ENCODE results near the gene STXBP6.

The STXBP6 gene

DNA sequence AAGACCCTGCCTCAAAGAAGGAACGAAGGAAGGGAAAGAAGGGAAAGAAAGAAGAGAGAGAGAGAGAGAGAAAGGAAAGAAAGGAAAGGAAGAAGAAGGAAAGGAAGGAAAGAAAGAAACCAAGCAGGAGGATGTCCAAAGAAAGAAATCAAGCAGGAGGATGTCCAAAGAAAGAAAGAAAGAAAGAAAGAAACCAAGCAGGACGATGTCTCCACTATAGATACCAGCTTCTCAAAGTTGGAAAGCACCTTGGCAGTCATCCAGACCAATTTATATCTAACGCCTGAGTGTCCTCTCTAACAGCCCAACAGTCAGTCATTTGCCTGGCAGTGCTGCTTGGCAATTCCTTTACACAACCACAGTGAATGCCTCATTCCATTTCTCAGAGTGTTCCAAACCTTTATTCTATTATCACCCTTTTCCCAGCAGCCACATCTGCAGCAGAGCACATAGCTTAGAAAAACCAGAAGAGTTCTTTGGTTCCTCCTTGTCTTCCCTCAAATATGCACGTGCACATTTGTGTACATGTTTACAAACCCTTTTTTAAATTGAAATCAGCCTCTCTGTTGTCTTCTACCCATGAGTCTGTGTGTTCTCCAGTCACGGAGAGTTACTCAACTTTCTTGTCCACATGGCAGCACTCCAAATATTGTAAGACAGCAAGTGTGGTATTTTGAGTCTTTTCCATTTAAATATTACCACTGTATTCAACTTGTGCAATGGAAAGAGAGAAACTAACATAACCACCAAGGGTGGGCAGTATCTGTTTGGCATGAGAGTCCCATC is 138.4 kb downstream of the STXBP6 start:
- DNase-seq: no peak

DNA sequence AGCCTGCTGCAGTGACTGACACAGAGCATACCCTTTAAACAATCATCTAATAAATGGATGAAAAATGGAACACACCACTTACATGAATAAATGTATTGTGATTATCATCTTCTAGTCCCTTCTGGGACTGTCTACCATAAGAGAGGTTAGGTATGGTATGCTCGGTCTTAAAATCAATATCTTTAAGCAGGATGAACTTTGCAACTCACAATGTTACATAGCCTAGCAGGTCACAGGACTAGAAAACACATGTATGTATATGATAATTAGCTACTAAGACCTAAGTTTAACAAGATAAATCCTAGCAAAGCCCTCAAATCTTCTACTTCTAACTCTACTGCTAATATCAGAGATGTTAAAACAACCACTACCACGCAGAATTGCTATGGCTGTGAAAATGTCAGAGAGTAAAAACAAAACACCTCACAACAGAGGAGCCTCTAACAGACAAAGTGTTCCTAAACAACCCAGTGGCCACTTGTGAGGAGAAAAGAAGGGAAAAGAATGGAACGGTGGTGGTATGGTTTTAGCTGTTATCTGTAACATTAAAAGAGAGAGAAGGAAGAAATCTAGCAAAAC is 139.4 kb downstream of the STXBP6 start:
- DNase-seq: no peak

DNA sequence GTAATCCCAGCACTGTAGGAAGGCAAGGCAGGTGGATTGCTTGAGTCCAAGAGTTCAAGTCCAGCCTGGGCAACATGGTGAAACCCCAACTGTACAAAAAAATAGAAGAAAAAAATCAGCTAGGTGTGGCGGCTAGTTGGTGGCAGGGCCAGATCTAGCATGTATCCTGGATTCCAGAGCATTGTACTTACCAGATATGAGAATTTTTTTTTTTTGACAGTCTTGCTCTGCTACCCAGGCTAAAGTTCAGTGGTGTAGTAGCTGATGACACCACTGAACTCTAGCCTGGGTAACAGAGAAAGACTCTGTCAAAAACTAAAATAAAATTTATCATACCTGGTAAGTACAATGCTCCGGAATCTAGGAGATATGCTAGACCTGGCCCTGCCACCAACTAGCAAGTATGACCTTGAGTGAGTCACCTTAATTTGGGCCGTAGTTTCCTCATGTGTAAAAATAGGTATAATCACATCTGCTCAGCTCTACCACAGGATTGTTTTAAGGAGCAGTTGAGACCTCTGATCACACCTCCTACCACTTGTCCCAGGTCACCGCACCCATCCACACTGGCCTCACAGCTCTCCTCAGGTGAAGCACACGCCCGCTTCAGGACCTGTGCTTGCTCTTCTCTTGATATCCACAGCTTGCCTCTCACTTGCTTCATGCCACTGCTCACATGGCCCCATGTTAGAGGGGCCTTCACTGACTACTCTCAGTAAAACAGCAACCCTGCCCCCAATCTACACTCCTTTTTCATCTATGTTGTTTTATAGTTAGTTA is 140.2 kb downstream of the STXBP6 start:
- DNase-seq: no peak

DNA sequence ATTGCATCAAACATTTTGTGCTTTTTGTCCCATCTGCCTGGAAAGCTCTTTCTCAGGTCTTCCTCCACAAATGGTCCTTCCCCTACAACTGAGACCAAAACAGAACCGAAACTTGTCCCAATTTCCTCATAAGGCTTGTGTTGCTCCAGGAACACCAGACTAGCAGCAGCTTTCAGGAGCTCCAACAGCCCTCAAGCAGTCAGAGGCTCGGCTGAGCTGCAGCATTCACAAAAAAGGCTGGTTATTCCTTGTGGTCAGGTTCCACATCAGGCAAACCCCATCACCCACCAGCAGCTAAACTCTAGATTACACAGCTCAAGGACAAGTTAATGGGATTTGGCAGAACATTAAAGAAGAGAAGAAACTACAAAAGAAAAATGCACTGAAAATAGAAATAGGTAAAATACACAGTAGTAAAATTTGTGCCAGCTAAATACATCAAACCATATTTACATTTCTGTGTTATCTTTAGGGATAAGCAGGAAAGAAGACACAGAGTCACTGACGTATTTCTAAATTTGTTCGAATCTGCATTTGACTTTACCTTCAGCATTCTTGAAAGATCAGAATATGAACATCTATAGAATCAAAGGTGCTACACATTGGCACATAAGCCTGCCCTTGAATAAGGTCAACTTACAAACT is 141.2 kb downstream of the STXBP6 start:
- DNase-seq: no peak

DNA sequence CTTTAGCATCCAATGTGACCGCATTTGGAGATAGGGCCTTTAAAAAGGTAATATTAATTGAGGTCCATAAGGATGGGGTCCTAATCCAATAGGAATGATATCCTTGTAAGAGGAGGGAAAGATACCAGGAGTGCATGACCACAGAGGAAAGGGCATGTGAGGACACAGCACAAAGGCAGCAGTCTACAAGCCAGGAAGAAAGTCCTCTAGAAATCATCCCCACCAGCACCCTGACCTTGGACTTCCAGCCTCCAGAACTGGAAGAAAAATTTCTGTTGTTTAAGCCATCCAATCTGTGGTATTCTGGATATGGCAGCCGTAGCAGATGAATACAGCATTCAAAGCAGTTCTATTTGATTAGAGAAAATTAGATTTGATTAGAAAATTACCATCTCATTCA is 145.4 kb downstream of the STXBP6 start:
- DNase-seq: no peak

DNA sequence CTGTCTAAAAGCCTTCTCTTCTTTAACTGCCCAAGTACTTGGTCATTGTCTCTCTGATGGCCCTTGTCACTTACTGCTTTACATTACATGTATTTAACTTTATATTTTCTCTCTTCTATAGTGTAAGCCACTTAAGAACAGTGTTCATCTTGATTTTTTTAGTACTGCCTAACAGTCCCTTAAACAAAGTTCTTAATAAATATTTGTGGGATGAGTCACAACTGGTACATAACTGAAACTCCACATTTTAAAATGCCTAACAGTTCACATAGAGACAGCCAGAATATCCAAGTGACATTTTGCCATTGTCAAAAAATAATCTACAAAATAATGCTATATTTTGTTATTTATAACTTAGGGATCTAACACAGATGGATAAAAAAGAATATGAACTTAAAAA is 146.6 kb downstream of the STXBP6 start:
- DNase-seq: no peak

DNA sequence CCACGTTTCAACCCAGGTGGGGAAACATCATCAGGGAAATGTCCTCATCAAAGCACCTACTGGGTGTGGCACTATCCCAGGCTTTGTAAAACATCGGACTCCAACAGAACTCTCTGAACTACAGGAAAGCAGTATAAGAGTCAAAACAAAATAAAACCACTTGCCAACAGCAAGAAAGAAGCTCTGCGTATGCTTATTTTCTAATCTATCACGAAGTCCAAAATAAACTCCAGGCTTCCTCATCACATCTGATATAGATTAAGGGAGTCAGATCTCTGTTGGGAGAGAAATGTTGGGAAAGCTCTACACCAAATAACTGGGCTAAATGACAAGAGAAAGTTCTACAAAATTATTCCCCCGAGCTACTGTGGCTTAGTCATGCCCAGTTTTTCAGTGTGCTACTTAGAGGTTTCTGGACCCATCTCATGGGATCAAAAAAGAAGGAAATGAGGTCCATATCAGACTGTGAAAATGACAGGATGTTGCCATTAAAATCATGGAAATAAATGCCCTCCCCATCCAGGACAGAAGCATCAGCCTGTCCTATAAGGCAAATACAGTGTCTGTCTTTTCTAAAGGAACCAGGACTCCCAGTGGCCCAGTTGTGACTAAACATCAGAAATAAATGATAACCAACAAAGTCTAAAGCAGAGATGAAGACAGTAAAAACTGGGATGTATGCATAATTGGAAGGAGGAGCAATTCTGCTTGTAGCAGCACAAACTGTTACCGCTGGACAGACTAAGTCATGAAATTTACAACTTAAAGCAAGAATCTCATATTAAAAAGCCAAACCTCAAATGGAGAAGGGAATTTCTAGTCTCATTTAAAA is 149.5 kb downstream of the STXBP6 start:
- no peak for DNase-seq

DNA sequence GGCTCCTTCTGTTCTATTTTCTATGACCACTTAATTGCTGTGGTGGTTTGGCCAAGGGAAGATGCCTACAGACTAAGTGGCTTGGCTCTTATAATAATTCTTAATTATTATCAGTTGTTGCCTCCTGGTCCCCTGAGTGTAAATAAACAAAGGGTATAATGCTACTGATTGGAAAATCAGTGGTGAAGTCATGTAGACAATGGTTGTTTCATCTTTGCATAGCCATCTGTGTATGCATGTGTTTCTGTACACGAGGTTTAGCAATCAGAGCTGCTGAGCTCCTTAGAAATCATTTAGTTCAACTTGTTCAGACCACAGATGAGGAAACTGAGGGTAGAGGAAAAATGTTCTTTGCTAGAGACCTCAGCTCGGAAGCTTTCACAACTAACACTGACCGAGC is 152.2 kb downstream of the STXBP6 start:
- DNase-seq: no peak

DNA sequence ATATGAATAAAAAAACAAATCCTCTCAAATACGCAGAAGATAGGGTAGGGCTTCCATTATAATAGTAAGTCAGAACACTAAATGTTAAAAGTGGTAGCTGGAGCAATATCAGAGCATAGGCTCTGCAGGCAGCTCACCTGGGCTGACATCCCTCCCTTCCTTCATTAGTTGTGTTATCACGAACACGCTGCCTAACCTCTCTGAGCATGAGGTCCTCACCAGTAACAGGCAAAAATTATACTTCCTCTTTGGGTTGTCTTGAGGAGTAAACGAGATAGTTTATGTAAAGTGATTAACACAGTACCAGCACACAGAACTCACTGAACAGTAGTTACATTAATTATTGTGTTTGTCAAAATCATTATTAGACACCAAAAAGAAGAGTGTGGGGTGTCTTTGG is 154.3 kb downstream of the STXBP6 start:
- no peak for DNase-seq

DNA sequence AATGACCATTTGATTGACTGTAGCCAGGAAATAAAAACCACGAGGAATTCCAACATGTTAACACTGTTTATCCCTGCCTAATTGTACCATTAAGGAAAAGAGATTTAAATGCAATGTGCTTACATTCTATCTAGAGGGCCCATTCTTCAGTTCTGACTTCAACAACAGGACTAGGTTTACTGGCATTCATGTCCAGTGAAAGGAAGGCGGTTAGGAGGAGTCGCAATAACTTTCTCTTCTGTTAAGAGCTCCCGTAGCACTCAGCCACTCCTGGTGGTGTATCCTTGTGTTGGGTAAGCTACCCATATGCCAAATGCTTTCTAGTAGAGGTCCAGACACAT is 154.7 kb downstream of the STXBP6 start:
- DNase-seq: no peak

DNA sequence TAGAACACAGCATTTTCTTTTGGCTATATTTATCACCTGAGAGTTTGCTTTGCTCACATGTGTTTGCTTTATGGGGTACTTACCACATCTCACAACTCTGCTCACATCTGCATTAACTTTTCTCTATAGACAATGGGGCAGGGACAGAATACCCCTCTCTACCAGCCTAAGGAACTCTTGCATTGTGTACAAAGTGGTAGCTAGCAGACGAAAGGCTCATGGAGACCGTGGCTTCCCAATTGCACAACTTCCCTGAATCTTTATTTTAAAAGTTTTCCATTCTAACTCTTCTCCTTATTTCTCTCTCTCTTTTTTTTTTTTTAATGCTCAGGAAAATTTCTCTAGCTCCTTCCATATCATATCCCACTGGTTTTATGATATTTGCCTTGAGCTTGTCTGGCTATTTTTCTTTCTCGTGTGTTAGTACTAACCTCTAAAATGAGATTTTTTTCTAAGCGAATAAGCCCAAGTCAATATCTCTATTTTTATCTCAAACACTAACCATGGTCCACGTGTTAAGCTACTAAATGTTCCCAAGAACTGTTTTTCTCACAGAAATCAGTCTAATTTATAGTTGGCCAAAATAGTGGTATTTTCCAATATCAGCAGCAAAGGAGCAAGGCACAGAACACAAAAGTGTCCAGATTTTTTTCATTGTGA is 155.2 kb downstream of the STXBP6 start:
- DNase-seq: no peak

DNA sequence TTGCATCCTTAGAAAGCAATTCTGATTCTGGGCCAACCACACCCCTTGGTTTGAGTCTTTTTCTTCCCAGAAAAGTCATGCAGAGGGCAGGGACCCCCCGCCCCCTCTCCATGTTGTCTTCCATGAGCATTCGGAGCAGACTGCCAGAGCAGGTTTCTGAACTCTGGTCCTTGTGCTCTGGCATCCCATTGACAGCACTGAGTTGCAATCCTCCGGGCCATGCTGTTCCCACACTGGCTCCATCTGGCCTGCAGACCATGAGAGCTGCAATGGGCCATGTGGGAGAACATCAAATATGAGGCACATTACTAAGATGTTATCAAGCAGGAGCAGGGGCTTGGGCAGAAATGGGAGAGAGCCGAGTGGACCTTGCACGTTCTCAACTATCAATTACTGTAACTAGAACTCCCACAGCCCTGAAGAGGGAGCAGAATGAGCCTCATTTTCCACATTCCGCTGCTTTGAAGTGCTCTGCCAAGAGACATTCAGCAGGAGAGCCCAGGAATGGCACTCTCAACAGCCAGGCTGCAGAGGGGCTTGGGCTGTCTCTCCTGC is 157.4 kb downstream of the STXBP6 start:
- no peak for DNase-seq

DNA sequence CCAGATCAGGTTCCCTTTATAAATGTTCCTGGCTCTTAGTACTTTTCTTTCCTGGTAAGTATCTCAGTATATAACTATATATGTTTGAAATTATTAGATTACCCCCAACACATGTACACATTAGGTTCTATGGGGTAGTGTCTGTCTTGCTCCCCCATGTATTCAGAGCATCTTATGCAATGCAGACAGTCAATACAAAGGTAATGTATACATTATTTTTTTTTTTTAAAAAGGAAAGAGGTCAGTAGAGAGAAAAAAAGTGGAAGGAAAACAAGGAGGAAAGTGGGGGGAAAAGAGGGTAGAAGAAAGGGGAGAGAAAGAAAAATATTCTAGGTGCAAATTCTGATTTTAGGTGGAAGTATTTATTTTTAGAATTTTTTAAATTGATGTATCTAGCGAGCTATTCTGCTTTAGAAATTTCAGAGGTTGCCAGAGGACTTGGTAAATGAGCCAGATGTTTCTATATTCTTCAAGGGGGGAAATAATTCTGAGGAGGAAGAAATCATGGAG is 157.9 kb downstream of the STXBP6 start:
- no peak for DNase-seq

DNA sequence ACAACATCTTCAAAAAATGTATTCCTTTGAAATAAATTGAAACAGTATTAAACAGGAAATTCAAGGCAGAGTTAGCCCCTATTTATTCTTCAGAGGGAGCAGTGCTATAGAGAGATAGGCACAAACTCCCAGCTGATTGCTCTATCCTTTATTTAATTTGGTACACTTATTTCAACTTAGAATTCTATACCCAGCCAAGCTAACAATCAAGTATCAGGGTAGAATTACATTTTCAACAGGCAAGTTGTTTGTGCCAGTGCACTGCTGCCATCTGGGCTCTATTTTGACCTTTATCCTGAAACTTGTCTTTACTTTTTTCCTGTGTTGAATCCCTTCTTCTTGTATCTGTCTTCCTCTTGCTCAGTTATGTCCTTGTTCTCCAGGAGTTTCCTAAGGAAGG is 159.2 kb downstream of the STXBP6 start:
- DNase-seq: no peak

DNA sequence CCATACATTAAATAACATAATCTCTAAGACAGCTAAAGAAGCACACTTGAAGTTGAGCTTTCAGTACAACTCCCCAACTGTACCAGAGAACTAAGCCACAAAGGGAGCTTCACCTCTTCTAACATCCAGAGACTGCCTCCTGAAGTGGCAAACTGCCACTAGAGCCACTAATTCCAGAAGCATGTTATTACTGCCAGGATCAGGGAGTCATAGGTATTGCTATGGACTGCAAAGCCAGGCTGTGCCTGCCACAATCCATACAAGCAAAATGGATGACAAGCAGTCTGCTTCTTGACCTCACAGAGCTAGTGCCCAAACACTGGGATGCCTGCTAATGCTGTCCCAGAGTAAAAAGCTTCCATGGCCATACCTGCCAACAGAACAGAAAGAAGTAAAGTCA is 160.1 kb downstream of the STXBP6 start:
- no peak for DNase-seq

DNA sequence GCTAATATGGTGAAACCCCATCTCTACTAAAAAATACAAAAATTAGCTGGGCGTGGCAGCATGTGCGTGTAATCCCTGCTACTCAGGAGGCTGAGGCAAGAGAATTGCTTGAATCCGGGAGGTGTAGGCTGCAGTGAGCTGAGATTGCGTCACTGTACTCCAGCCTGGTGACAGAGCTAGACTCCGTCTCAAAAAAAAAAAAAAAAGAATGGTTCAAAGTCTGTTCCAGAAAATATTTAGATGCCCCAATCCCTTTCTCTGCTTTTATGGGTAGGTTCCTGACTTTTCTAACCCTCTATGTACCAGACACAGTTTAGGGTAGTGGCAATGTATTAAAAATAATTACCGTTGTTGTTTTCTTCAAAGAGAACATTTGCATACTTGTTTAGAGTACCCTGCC is 161.4 kb downstream of the STXBP6 start:
- DNase-seq: no peak

DNA sequence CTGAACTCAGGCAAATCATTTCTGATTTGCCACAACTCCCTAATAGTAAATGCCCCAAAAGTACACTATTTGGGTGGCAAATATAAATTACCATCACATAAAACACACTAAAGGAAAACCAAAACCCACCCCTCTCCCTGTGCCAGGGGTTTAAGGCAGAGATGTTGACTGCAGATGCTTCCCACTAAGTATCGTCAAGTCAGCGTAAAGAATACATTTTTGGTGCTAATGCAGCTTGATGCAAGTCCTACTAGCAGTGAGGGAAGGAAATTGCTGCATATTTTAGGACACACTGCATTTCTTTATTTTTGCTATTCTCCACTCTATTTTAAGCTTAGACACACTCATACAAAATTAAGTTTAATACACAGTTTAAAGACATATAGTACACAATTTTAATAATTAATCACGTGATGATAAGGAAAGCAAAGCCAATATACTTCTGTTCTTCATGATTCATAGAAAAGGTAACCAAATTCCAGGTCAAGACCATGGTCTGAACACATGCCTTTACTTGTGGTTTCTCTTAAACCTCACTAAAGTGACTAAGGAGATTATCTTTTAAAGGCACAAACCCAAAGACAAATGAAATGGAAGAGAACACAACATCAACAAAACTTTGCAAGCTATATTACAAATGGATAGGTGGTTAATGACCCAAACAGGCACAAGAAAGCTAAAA is 162.2 kb downstream of the STXBP6 start:
- DNase-seq: no peak

DNA sequence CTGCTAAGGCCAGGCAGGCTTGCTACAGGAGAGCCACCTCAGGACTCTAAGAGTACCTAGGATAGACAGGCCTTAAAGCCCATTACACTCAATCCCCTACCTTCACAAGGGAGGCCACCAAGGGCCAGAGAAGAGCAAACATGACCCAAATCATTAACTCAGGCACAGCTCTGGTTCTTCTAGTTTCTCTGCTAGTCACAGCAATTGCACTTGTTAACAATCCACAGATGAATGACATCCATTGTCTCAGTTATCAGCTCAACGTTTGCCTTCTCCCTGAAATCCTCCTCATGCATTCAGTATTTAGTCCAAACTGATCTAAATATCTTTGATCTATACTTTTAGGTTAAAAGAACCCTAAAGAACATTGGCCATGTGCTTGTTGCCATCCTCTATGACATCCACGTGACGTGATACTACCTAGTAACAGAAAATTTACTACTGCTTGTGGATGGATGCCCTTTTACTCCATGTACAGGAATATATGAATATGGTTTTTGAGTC is 164.5 kb downstream of the STXBP6 start:
- DNase-seq: no peak

DNA sequence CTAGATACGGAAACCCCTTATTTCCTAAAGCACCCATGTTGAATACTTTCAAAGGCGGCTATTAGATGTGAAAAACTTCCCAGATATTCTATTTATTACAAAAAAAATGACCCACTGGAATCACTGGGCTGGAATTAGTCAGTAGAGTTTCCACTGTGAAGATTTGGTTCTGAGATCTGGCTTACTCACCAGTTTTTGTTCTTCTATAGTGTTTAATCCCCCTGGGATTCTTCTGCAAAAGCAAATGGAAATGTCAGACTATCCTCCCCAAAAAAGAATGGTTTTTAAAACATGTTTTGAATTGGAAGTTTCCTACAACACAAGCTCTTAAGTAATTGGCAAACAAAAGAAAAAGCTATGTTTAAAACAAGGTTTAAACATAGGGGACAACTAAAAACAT is 166.4 kb downstream of the STXBP6 start:
- no peak for DNase-seq

DNA sequence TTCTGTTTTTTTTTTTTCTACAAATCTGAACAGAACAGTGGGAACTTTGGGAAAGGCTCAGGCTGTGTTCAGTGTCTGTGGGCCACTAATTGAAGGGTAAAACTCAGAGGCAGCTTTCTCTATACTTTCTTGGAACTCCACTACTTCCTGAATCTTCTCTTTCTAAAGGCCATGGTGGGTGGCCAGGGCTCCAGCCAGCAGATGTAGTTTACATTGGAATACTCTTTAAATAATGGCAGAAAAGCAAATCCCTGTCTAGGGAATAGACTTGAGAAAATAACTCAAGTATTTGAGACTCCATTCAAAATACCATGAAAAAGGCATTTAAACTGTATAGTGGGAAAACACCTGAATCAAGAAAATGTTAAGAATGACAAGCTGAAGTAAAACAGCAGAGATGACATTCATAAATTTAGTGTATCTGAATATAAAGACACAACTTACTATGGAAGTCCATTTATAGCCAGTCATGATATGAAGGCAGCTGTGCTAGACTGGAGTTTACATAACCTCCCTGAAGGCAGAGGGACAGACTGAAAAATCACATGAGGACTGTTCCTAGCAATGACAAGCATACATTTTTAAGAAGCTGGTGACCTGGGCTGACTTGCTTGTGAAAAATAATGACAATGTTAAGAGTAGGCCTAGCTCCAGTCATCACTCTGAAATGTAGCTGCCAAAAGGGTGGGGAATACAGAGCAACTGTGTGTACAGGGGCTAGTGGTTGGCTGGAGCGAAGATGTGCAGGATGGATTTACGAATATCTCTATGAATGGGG is 168.6 kb downstream of the STXBP6 start:
- DNase-seq: no peak
